Measurements from ENCODE around the gene CCDC107.

DNA sequence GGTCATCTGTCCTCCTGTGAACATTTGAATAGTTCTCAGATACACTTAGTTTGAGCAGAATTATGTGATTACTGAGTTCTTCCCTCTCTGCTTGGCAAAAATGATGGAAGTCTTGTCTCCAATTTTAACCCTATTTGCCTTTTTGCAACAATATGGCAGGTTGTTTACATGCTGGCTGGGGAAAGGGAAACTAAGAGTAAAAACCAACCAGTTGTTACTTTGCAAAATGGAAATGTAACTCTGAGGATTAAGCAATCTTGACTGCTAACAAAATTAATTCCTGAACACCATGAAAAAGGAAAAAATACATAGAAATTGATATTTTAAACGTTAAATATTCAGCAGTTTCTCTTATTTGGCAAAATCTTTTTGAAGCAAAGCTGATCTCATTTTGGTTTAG, 18.5 kb upstream of the CCDC107 start:
- no peak for TF ChIP-seq CTCF (IDR thresholded peaks at IDR 0.05)
- TF ChIP-seq POLR2A (IDR thresholded peaks at IDR 0.05; ENCODE audit: low read depth): no peak
- no peak for TF ChIP-seq POLR2AphosphoS5 (IDR thresholded peaks at IDR 0.05)
- TF ChIP-seq EP300 (IDR thresholded peaks at IDR 0.05): no peak
